ENCODE measurements around the gene KPNA6.
A peak's percentile ranks its signal among the peaks of the same experiment; 100 is the strongest.
"Not testable (repeated sequence)": the region's sequence is repeated elsewhere in the genome, so short reads cannot be mapped to it uniquely, and the experiment has no call there.

The KPNA6 gene

GRCh38 chr1:32100807-32101708 is 6.8 kb upstream of the KPNA6 start:
- no peak for DNase-seq

- DNase-seq: peak; percentile 21
Measured at GRCh38 chr1:32104127-32104526, 3.7 kb upstream of the KPNA6 start.

- DNase-seq: no peak
Measured at GRCh38 chr1:32105338-32105737, 2.5 kb upstream of the KPNA6 start.

GRCh38 chr1:32106663-32107275 is 1.1 kb upstream of the KPNA6 start:
- no peak for DNase-seq

- DNase-seq: no peak
Measured at GRCh38 chr1:32111040-32111623, 3.3 kb downstream of the KPNA6 start.

GRCh38 chr1:32111789-32112188 is 3.9 kb downstream of the KPNA6 start:
- DNase-seq: peak; percentile 24

- no peak for DNase-seq
Measured at GRCh38 chr1:32112806-32113375, 5.0 kb downstream of the KPNA6 start.

- not testable (repeated sequence) for DNase-seq
Measured at GRCh38 chr1:32113436-32113835, 5.6 kb downstream of the KPNA6 start.

GRCh38 chr1:32114420-32114819 is 6.6 kb downstream of the KPNA6 start:
- DNase-seq: no peak

GRCh38 chr1:32115496-32115895 is 7.6 kb downstream of the KPNA6 start:
- DNase-seq: no peak

- no peak for DNase-seq
Measured at GRCh38 chr1:32116531-32116930, 8.7 kb downstream of the KPNA6 start.

GRCh38 chr1:32122151-32122550 is 14.3 kb downstream of the KPNA6 start:
- no peak for DNase-seq

- DNase-seq: not testable (repeated sequence)
Measured at GRCh38 chr1:32123361-32123760, 15.5 kb downstream of the KPNA6 start.

- DNase-seq: peak; percentile 24
Measured at GRCh38 chr1:32125313-32125712, 17.5 kb downstream of the KPNA6 start.

GRCh38 chr1:32126770-32127169 is 18.9 kb downstream of the KPNA6 start:
- no peak for DNase-seq

- no peak for DNase-seq
Measured at GRCh38 chr1:32127409-32128198, 19.7 kb downstream of the KPNA6 start.

- no peak for DNase-seq
Measured at GRCh38 chr1:32128479-32128878, 20.6 kb downstream of the KPNA6 start.

- no peak for DNase-seq
Measured at GRCh38 chr1:32128964-32129363, 21.1 kb downstream of the KPNA6 start.

GRCh38 chr1:32133950-32134280 is 26.1 kb downstream of the KPNA6 start:
- not testable (repeated sequence) for DNase-seq

- no peak for DNase-seq
Measured at GRCh38 chr1:32137111-32137510, 29.3 kb downstream of the KPNA6 start.

- no peak for DNase-seq
Measured at GRCh38 chr1:32138965-32139364, 31.1 kb downstream of the KPNA6 start.

- peak; percentile 22 for DNase-seq
Measured at GRCh38 chr1:32142446-32143301, 34.8 kb downstream of the KPNA6 start.

Data from NCI-H82 (cell line).